ENCODE data around the gene FBXO46.

FBXO46 gene

GRCh38 chr19:45765702-45766295, 35.1 kb upstream of the FBXO46 start:
- H3K79me2 ChIP-seq (ENCODE audit: insufficient read depth, low read length) = peaks cover 9% of the 10 kb centered on the region
- H3K4me3 ChIP-seq (ENCODE audit: low read length, poor library complexity, severe bottlenecking) = no peak overlapping the region
- H3K9me3 ChIP-seq (ENCODE audit: insufficient read depth, low read depth, low read length) = no peaks in the 10 kb centered on the region
- H3K4me2 ChIP-seq (ENCODE audit: low read depth, low read length, poor library complexity, severe bottlenecking) = no peak overlapping the region
- H3F3A ChIP-seq (ENCODE audit: low read depth) = no peaks in the 10 kb centered on the region
- peaks cover 4% of the 10 kb centered on the region for H3K4me1 ChIP-seq (ENCODE audit: insufficient read depth, low read length, poor library complexity, severe bottlenecking)
- H4K20me1 ChIP-seq (ENCODE audit: insufficient read depth, low read length, poor library complexity, severe bottlenecking) = no peaks in the 10 kb centered on the region
- no peak overlapping the region for H2AFZ ChIP-seq (ENCODE audit: low read length)
- no peaks in the 10 kb centered on the region for H3K36me3 ChIP-seq (ENCODE audit: insufficient read depth, low read length)
- TF ChIP-seq EZH2phosphoT487 (IDR thresholded peaks at IDR 0.05; ENCODE audit: borderline replicate concordance) (no peak), CTCF (conservative IDR thresholded peaks at IDR 0.05; ENCODE audit: low read length) (no peak)
- H3K9me2 ChIP-seq (replicated peaks; ENCODE audit: low read depth, low read length) = no peaks in the 10 kb centered on the region
- H3K9ac ChIP-seq (ENCODE audit: low read depth, low read length, poor library complexity, severe bottlenecking) = no peak overlapping the region
- no peaks in the 10 kb centered on the region for H3K27me3 ChIP-seq (ENCODE audit: insufficient read depth, low read length, poor library complexity, severe bottlenecking)

GRCh38 chr19:45764945-45765701, 34.4 kb upstream of the FBXO46 start:
- peaks cover 9% of the 10 kb centered on the region for H3K79me2 ChIP-seq (ENCODE audit: insufficient read depth, low read length)
- H2AFZ ChIP-seq (ENCODE audit: low read length) = no peak overlapping the region
- TF ChIP-seq EZH2phosphoT487 (IDR thresholded peaks at IDR 0.05; ENCODE audit: borderline replicate concordance) (no peak), CTCF (conservative IDR thresholded peaks at IDR 0.05; ENCODE audit: low read length) (no peak)
- no peaks in the 10 kb centered on the region for H3F3A ChIP-seq (ENCODE audit: low read depth)
- no peak overlapping the region for H3K4me2 ChIP-seq (ENCODE audit: low read depth, low read length, poor library complexity, severe bottlenecking)
- no peak overlapping the region for H3K4me3 ChIP-seq (ENCODE audit: low read length, poor library complexity, severe bottlenecking)
- H3K9me3 ChIP-seq (ENCODE audit: insufficient read depth, low read depth, low read length) = no peaks in the 10 kb centered on the region
- H4K20me1 ChIP-seq (ENCODE audit: insufficient read depth, low read length, poor library complexity, severe bottlenecking) = no peaks in the 10 kb centered on the region
- no peaks in the 10 kb centered on the region for H3K9me2 ChIP-seq (replicated peaks; ENCODE audit: low read depth, low read length)
- no peaks in the 10 kb centered on the region for H3K36me3 ChIP-seq (ENCODE audit: insufficient read depth, low read length)
- H3K9ac ChIP-seq (ENCODE audit: low read depth, low read length, poor library complexity, severe bottlenecking) = no peak overlapping the region
- no peaks in the 10 kb centered on the region for H3K27me3 ChIP-seq (ENCODE audit: insufficient read depth, low read length, poor library complexity, severe bottlenecking)
- H3K4me1 ChIP-seq (ENCODE audit: insufficient read depth, low read length, poor library complexity, severe bottlenecking) = peaks cover 4% of the 10 kb centered on the region

- H3K9me3 ChIP-seq (ENCODE audit: insufficient read depth, low read depth, low read length) = no peaks in the 10 kb centered on the region
Observed at GRCh38 chr19:45764475-45764874, 33.8 kb upstream of the FBXO46 start.

More at GRCh38 chr19:45764475-45764874, 33.8 kb upstream of the FBXO46 start:
- Histone ChIP-seq H2AFZ (ENCODE audit: low read length) (no peak overlapping the region), H4K20me1 (ENCODE audit: insufficient read depth, low read length, poor library complexity, severe bottlenecking) (no peaks in the 10 kb centered on the region), H3K4me1 (ENCODE audit: insufficient read depth, low read length, poor library complexity, severe bottlenecking) (peaks cover 4% of the 10 kb centered on the region), H3F3A (ENCODE audit: low read depth) (no peaks in the 10 kb centered on the region), H3K9ac (ENCODE audit: low read depth, low read length, poor library complexity, severe bottlenecking) (no peak overlapping the region), H3K36me3 (ENCODE audit: insufficient read depth, low read length) (no peaks in the 10 kb centered on the region), H3K9me2 (replicated peaks; ENCODE audit: low read depth, low read length) (no peaks in the 10 kb centered on the region), H3K79me2 (ENCODE audit: insufficient read depth, low read length) (peaks cover 9% of the 10 kb centered on the region), H3K27me3 (ENCODE audit: insufficient read depth, low read length, poor library complexity, severe bottlenecking) (no peaks in the 10 kb centered on the region), H3K4me2 (ENCODE audit: low read depth, low read length, poor library complexity, severe bottlenecking) (no peak overlapping the region), H3K4me3 (ENCODE audit: low read length, poor library complexity, severe bottlenecking) (no peak overlapping the region)
- TF ChIP-seq CTCF (conservative IDR thresholded peaks at IDR 0.05; ENCODE audit: low read length) (no peak), EZH2phosphoT487 (IDR thresholded peaks at IDR 0.05; ENCODE audit: borderline replicate concordance) (no peak)

Data from Loucy (cell line).